K562 (cell line): ENCODE results near the gene PLXNB1. TPM values are rescaled to one million over a fixed set of nuclear protein-coding genes. Genes with fewer than 3 reads are reported as not detected.

Experiments
- ATAC-seq: fragments of 200-7000 bp; cut with Tn5 transposase; 3 replicates; pipeline ENCODE4 v1.9.1; 2020; ENCODE audit warnings: moderate library complexity
- BruUV-seq: library from RNA; stranded (reverse); fragments of 400-500 nt; replicated peaks from 2 replicates; lab custom pipeline; 2021; lab: Mats Ljungman, UMichigan
- CTCF ChIA-PET: fragments of 300-600 bp; formaldehyde crosslinking; extraction: SDS; loops from one replicate; lab custom pipeline; 2021; ENCODE audit warnings: low intra/inter-chr PET ratio; lab: Yijun Ruan, JAX
- POLR2A ChIA-PET: fragments of 300-600, 350-650 bp; sonication (Branson Sonifier 250); formaldehyde crosslinking; extraction: SDS; loops from one replicate; lab custom pipeline; 2021; ENCODE audit warnings: antibody characterized with exemption, inconsistent platforms; lab: Yijun Ruan, JAX
- DNase-seq, 4 experiments: peaks; one replicate each; pipeline versions ENCODE4 v3.0.0 to v3.0.0-alpha.2; 2011 to 2018; ENCODE audit warnings: low spot score in 3 of 4, mixed read lengths in 3 of 4; ENCODE audit errors: extremely low read depth in 1 of 4
- FAIRE-seq: peaks from 2 replicates; lab custom pipeline; 2011; peaks lifted over from hg19 to GRCh38; lab: Jason Lieb, UNC
- H2AFZ ChIP-seq: 2 replicates; pipeline ENCODE4 v1.6.0; 2011; ENCODE audit warnings: low read depth, low read length, control low read depth, inconsistent platforms
- H3K27ac ChIP-seq: fragments of 200-600 bp; 3 replicates; pipeline ENCODE4 v1.8.0; 2011; ENCODE audit warnings: low read depth, mild to moderate bottlenecking, control low read depth, inconsistent platforms, low read length, moderate library complexity, mixed read lengths; ENCODE audit errors: extremely low read depth
- H3K27me3 ChIP-seq, 2 experiments: fragments of 300-600 bp in 1 of 2; 2 replicates in 1 of 2; 3 replicates in 1 of 2; pipeline versions ENCODE4 v1.6.0 to v1.8.0; 2011; ENCODE audit warnings: inconsistent platforms in 2 of 2, low read length in 2 of 2, mild to moderate bottlenecking in 1 of 2, mixed read lengths in 1 of 2, moderate library complexity in 1 of 2; ENCODE audit not compliant: control insufficient read depth in 2 of 2, insufficient read depth in 2 of 2
- H3K36me3 ChIP-seq: fragments of 300-600 bp; 3 replicates; pipeline ENCODE4 v1.8.0; 2011; ENCODE audit warnings: mild to moderate bottlenecking, low read length, inconsistent platforms; ENCODE audit not compliant: control insufficient read depth, insufficient read depth
- H3K4me1 ChIP-seq, 2 experiments: fragments of 200-600 bp in 1 of 2; replicated peaks in 1 of 2; 2 replicates in 1 of 2; 3 replicates in 1 of 2; pipeline versions ENCODE4 v1.5.1 to v1.8.0; 2011; ENCODE audit warnings: inconsistent platforms in 2 of 2, low read length in 2 of 2, mild to moderate bottlenecking in 1 of 2, mixed read lengths in 1 of 2, moderate library complexity in 1 of 2; ENCODE audit not compliant: control insufficient read depth in 2 of 2, insufficient read depth in 2 of 2
- H3K4me2 ChIP-seq: 2 replicates; pipeline ENCODE4 v1.6.1; 2011; ENCODE audit warnings: low read length, control low read depth, inconsistent platforms, mixed read lengths; ENCODE audit not compliant: insufficient read depth
- H3K4me3 ChIP-seq: fragments of 200-600 bp; sonication (generic), shearing (Covaris generic); 2 replicates; pipeline ENCODE4 v1.5.1; 2016; ENCODE audit warnings: control low read depth, inconsistent platforms
- H3K79me2 ChIP-seq: fragments of 200-600 bp; 3 replicates; pipeline ENCODE4 v1.8.0; 2011; ENCODE audit warnings: low read length, inconsistent platforms; ENCODE audit not compliant: control insufficient read depth, insufficient read depth
- H3K9ac ChIP-seq, 2 experiments: 2 replicates each; pipeline versions ENCODE4 v1.6.0 to v1.6.1; 2011; ENCODE audit warnings: low read depth in 2 of 2, low read length in 2 of 2, control low read depth in 1 of 2, inconsistent platforms in 1 of 2, mild to moderate bottlenecking in 1 of 2, mixed read lengths in 1 of 2; ENCODE audit not compliant: insufficient read depth in 1 of 2
- H3K9me1 ChIP-seq: one replicate; pipeline ENCODE4 v1.6.0; 2011; ENCODE audit warnings: inconsistent platforms, mild to moderate bottlenecking, low read length, moderate library complexity; ENCODE audit not compliant: control insufficient read depth, insufficient read depth
- H3K9me3 ChIP-seq: replicated peaks from 2 replicates; pipeline ENCODE4 v1.5.1; 2011; ENCODE audit warnings: low read depth, low read length, inconsistent platforms; ENCODE audit not compliant: control insufficient read depth, insufficient read depth
- H4K20me1 ChIP-seq: replicated peaks from 2 replicates; pipeline ENCODE4 v1.6.1; 2011; ENCODE audit warnings: low read length, inconsistent platforms, mixed read lengths; ENCODE audit not compliant: control insufficient read depth, insufficient read depth
- BMI1 ChIP-seq: fragments of 150-350 bp; IDR thresholded peaks from 2 replicates; pipeline ENCODE4 v1.6.1; 2014; ENCODE audit warnings: low read length
- CBFA2T2 ChIP-seq: fragments of 450-650 bp; conservative IDR thresholded peaks from 2 replicates; pipeline ENCODE4 v1.6.1; 2017; ENCODE audit warnings: mild to moderate bottlenecking
- CBX3 ChIP-seq, 2 experiments: IDR thresholded peaks; 1 replicate in 1 of 2; 2 replicates in 1 of 2; pipeline ENCODE4 v1.6.1; 2012; ENCODE audit warnings: inconsistent platforms in 2 of 2, low read length in 2 of 2, borderline replicate concordance in 1 of 2, control low read depth in 1 of 2
- ETS2 ChIP-seq: IDR thresholded peaks from 2 replicates; pipeline ENCODE4 v1.6.1; 2016; ENCODE audit warnings: borderline replicate concordance, missing genetic modification characterization, mild to moderate bottlenecking, moderate library complexity, missing compliant biosample characterization; ENCODE audit not compliant: poor library complexity, severe bottlenecking
- FIP1L1 ChIP-seq: fragments of 200-400 bp; formaldehyde crosslinking; IDR thresholded peaks from 2 replicates; pipeline ENCODE4 v1.6.1; 2018; ENCODE audit warnings: mild to moderate bottlenecking, low read depth, low read length; ENCODE audit not compliant: poor library complexity, severe bottlenecking
- KHSRP ChIP-seq: fragments of 450-650 bp; IDR thresholded peaks from 2 replicates; pipeline ENCODE4 v1.6.1; 2017
- NCOA1 ChIP-seq: fragments of 450-650 bp; IDR thresholded peaks from 2 replicates; pipeline ENCODE4 v1.6.1; 2016; ENCODE audit warnings: low read depth
- SUPT5H ChIP-seq: fragments of 450-650 bp; IDR thresholded peaks from 2 replicates; pipeline ENCODE4 v1.6.1; 2016
- TAF9B ChIP-seq: fragments of 450-650 bp; IDR thresholded peaks from 2 replicates; pipeline ENCODE4 v1.6.1; 2018; ENCODE audit warnings: mild to moderate bottlenecking; ENCODE audit not compliant: partially characterized antibody
- TFAM ChIP-seq: fragments of 250-450 bp; sonication (Bioruptor Pico); conservative IDR thresholded peaks from 2 replicates; pipeline ENCODE4 v1.5.0; 2021; ENCODE audit warnings: mild to moderate bottlenecking, moderate library complexity
- ZNF133 ChIP-seq: fragments of 250-450 bp; sonication (Bioruptor Pico); IDR thresholded peaks from 2 replicates; pipeline ENCODE4 v1.4.0; 2020; ENCODE audit warnings: mild to moderate bottlenecking
- WGBS: fragments of 100-300 bp; shearing (Covaris generic); methylation state at CpG from one replicate; pipeline ENCODE4 v1.1.6; 2016; ENCODE audit warnings: low coverage, mixed read lengths; ENCODE audit not compliant: insufficient coverage; ENCODE audit errors: missing lambda C conversion rate; 5-methylcytosine and 5-hydroxymethylcytosine counted together
- in situ Hi-C: fragments of 300-500 bp; cut with MboI; formaldehyde crosslinking; loops from 4 replicates; pipeline ENCODE4 v1.15.0; 2018; ENCODE audit warnings: inconsistent platforms, mixed read lengths
- intact Hi-C: fragments of 100-400 bp; cut with micrococcal nuclease; formaldehyde crosslinking; loops from 2 replicates; pipeline ENCODE4 v1.14.2; 2022
- polyA plus RNA-seq, 8 experiments: library from polyadenylated mRNA; depleted of rRNA in 4 of 8; stranded (reverse) in 5 of 8; unstranded in 3 of 8; fragments of >200 nt; fragmentation: Nextera tagmentation in 2 of 8; fragmentation: Illumina TruSeq in 1 of 8; extraction: Ambion mirVana in 2 of 8; extraction: Trizol in 1 of 8; gene quantifications; 2 replicates each; pipeline versions ENCODE4 v1.2.1 to v1.2.3, GENCODE V29; 2011 to 2014; ENCODE audit warnings: inconsistent platforms in 1 of 8, missing spikeins in 1 of 8
- total RNA-seq, 7 experiments: library from RNA; depleted of rRNA in 6 of 7; stranded (reverse); fragments of >200 nt in 6 of 7; fragmentation: Illumina TruSeq in 2 of 7; extraction: Trizol in 2 of 7; gene quantifications; 2 replicates each; pipeline versions ENCODE4 v1.2.1 to v1.2.3, GENCODE V29; 2011 to 2021; ENCODE audit warnings: low replicate concordance in 1 of 7
- TF ChIP-seq, protein P1 (sequence below): fragments of 250-450 bp; sonication (Bioruptor Pico); IDR thresholded peaks from 2 replicates; pipeline ENCODE4 v1.8.0; 2022; ENCODE audit warnings: inconsistent platforms, mild to moderate bottlenecking, moderate library complexity, borderline replicate concordance
- TF ChIP-seq, protein P2 (sequence below): sonication (generic); IDR thresholded peaks from 2 replicates; pipeline ENCODE4 v1.6.1; 2016

The PLXNB1 gene
- total and polyA plus RNA-seq, 9 of the 15 experiments (the other 6 are each of a cell fraction or from before 2014, with no cell fraction given): 0.17 to 17.4 (median 6.0) TPM

DNA sequence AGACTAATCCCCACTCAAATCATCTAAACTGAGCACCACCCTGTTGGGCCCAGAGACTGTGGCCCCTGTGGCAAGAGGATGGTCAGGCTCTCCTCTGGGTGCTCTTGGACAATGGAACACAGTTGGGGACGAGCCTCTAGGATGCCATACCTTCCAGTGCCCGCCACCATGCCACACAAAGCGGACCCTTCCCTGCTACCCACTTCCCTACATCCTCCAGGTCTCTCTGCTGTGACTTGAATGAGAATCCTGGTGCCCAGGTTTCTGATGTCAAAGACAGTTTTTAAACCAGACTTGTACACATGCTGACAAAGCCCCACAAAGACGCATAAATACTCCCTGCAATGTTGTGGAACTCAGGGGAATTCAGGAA is 5.3 kb upstream of the PLXNB1 start:
- H4K20me1 ChIP-seq: no peaks in the 10 kb centered on the region
- 100% methylated on average over 3 of the region's 4 CpGs for WGBS
- H3K9me3 ChIP-seq: no peaks in the 10 kb centered on the region
- H2AFZ ChIP-seq: no peak overlapping the region
- H3K4me2 ChIP-seq: no peak overlapping the region
- no peaks in the 10 kb centered on the region for H3K27me3 ChIP-seq
- H3K9me1 ChIP-seq: peaks cover 6% of the 10 kb centered on the region
- H3K9ac ChIP-seq: no peak overlapping the region
- in situ Hi-C loops (loop anchor here (5.0 to 10.0 kb wide), 4 partner anchors 33 to 240 kb away; no protein-coding TSS in a partner anchor), intact Hi-C loops (no loop called here)
- no peak overlapping the region for H3K4me3 ChIP-seq
- H3K79me2 ChIP-seq: peaks cover 16% of the 10 kb centered on the region
- ChIA-PET CTCF (interaction anchor here (0.6 to 4.6 kb wide), 7 partner anchors 34 to 281 kb away, joined by 3 to 59 read pairs (median 4); no protein-coding TSS in a partner anchor), POLR2A (interaction anchor here (0.7 to 2.3 kb wide), 4 partner anchors 11 to 523 kb away, joined by 4 to 21 read pairs (median 6); partner anchors contain the start of gene ATRIP)
- TF ChIP-seq KHSRP (no peak), FIP1L1 (no peak), NCOA1 (no peak)
- BruUV-seq: no TSS peak
- H3K4me1 ChIP-seq: peaks cover 15 to 17% of the 10 kb centered on the region in 2 experiments; a peak in 4 of 5 replicates
- no peak for DNase-seq
- FAIRE-seq: no peak
- ATAC-seq: no peak
- no peak overlapping the region for H3K27ac ChIP-seq
- H3K36me3 ChIP-seq: peaks cover 32% of the 10 kb centered on the region; the same call in 2 of the 3 replicates

DNA sequence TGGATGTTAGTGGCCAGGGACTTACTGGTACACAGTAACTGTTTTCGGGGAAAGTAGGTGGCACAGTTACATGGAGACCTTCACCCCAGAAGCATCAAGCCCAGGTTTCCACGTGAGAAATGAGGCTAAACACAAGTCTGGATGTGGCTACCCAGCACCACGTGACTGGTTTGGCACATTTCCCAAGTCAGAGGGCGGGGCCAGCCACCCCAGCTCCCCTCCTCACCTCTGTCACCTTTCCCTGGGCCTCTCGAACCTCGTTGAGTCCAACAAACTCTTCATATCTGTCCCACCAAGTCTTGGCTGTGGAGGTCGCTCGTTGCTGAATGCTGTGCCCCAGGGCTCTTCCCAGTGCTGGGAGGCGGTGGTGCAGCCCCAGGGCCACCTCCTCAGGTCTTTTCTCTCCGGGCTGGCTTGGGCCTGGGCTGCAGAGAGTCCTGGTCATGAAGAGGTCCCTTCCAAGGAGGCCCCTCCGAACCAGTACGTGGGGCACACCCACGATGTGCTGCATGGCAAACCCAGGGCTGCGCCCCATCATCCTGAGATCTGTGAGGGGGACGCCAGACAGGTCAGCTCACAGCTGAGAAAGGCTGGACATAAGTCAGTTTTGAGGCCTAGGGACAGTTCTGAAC is 4.8 kb upstream of the PLXNB1 start:
- DNase-seq (peak in 3 of 4 experiments; percentile 28 to 55 (median 37)), ATAC-seq (no peak), FAIRE-seq (peak; percentile 40)
- no peak overlapping the region for H2AFZ ChIP-seq
- H3K79me2 ChIP-seq: peaks cover 12% of the 10 kb centered on the region
- peak overlapping the region in 1 of 2 experiments; percentile 78; a peak in 2 of 4 replicates for H3K9ac ChIP-seq
- peaks cover 32% of the 10 kb centered on the region; the same call in 2 of the 3 replicates for H3K36me3 ChIP-seq
- in situ Hi-C loops (loop anchor here (5.0 to 10.0 kb wide), 4 partner anchors 32 to 240 kb away; no protein-coding TSS in a partner anchor), intact Hi-C loops (no loop called here)
- WGBS: 64% methylated on average over 11 of the region's 15 CpGs
- H3K27me3 ChIP-seq: no peaks in the 10 kb centered on the region
- H3K9me1 ChIP-seq: peaks cover 6% of the 10 kb centered on the region
- ChIA-PET POLR2A (interaction anchor here (0.7 kb wide), 1 partner anchor 523 kb away, joined by 4 read pairs; no protein-coding TSS in a partner anchor), CTCF (interaction anchor here (1.7 to 4.6 kb wide), 3 partner anchors 34 to 240 kb away, joined by 5 to 59 read pairs (median 10); no protein-coding TSS in a partner anchor)
- H4K20me1 ChIP-seq: no peaks in the 10 kb centered on the region
- H3K4me1 ChIP-seq: peaks cover 17% of the 10 kb centered on the region in 2 experiments; a peak in 4 of 5 replicates
- H3K4me2 ChIP-seq: no peak overlapping the region
- no peak overlapping the region for H3K4me3 ChIP-seq
- no peaks in the 10 kb centered on the region for H3K9me3 ChIP-seq
- H3K27ac ChIP-seq: no peak overlapping the region; the same call in 2 of the 3 replicates
- no TSS peak for BruUV-seq
- TF ChIP-seq CBX3 (IDR thresholded peaks at IDR 0.05; ENCODE audit: borderline replicate concordance in 1 of 2, low read length in 2 of 2) (no peak), BMI1 (no peak), ETS2 (no peak), ZNF133 (CRISPR knock-in tag) (no peak), TAF9B (no peak), CBFA2T2 (peak; percentile 30; the same call in 1 of the 2 replicates), SUPT5H (no peak), TFAM (no peak)
- TF ChIP-seq, protein P1, sequence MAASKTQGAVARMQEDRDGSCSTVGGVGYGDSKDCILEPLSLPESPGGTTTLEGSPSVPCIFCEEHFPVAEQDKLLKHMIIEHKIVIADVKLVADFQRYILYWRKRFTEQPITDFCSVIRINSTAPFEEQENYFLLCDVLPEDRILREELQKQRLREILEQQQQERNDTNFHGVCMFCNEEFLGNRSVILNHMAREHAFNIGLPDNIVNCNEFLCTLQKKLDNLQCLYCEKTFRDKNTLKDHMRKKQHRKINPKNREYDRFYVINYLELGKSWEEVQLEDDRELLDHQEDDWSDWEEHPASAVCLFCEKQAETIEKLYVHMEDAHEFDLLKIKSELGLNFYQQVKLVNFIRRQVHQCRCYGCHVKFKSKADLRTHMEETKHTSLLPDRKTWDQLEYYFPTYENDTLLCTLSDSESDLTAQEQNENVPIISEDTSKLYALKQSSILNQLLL (CRISPR knock-in tag): no peak
- TF ChIP-seq, protein P2, sequence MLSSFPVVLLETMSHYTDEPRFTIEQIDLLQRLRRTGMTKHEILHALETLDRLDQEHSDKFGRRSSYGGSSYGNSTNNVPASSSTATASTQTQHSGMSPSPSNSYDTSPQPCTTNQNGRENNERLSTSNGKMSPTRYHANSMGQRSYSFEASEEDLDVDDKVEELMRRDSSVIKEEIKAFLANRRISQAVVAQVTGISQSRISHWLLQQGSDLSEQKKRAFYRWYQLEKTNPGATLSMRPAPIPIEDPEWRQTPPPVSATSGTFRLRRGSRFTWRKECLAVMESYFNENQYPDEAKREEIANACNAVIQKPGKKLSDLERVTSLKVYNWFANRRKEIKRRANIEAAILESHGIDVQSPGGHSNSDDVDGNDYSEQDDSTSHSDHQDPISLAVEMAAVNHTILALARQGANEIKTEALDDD: no peak
